Osteocyte (in vitro differentiated cells): Measurements from ENCODE around the gene ZNF827. TPM values are rescaled to one million over a fixed set of nuclear protein-coding genes. Genes with fewer than 3 reads are reported as not detected.

ENCODE experiments used
- DNase-seq: peaks from one replicate; pipeline ENCODE4 v3.0.0; 2021; ENCODE audit warnings: mixed read lengths; ENCODE audit not compliant: unreplicated experiment; ENCODE audit errors: extremely low spot score
- H3K27ac Mint-ChIP-seq: one replicate; pipeline ENCODE4 v1.8.0; 2021; ENCODE audit warnings: mild to moderate bottlenecking, mixed read lengths; ENCODE audit not compliant: unreplicated experiment
- H3K27me3 Mint-ChIP-seq: one replicate; pipeline ENCODE4 v1.8.0; 2021; ENCODE audit warnings: mixed read lengths; ENCODE audit not compliant: unreplicated experiment
- H3K36me3 Mint-ChIP-seq: one replicate; pipeline ENCODE4 v1.8.0; 2021; ENCODE audit warnings: mixed read lengths; ENCODE audit not compliant: unreplicated experiment
- H3K4me1 Mint-ChIP-seq: one replicate; pipeline ENCODE4 v1.8.0; 2021; ENCODE audit warnings: mixed read lengths; ENCODE audit not compliant: unreplicated experiment
- H3K4me3 Mint-ChIP-seq: one replicate; pipeline ENCODE4 v1.8.0; 2021; ENCODE audit warnings: mild to moderate bottlenecking, moderate library complexity, mixed read lengths; ENCODE audit not compliant: unreplicated experiment
- H3K9me3 Mint-ChIP-seq: one replicate; pipeline ENCODE4 v1.8.0; 2021; ENCODE audit warnings: mixed read lengths; ENCODE audit not compliant: unreplicated experiment
- CTCF ChIP-seq: fragments of 200-600 bp; sonication (generic); IDR thresholded peaks from 2 replicates; pipeline ENCODE4 v1.5.0; 2021; ENCODE audit warnings: antibody characterized with exemption, mild to moderate bottlenecking, moderate library complexity
- total RNA-seq: library from RNA; stranded (reverse); gene quantifications from 2 replicates; pipeline ENCODE4 v1.2.1, GENCODE V29; 2021

ZNF827 gene
- total RNA-seq, 1 donor from 2014 or later, result 22.5 TPM

DNA sequence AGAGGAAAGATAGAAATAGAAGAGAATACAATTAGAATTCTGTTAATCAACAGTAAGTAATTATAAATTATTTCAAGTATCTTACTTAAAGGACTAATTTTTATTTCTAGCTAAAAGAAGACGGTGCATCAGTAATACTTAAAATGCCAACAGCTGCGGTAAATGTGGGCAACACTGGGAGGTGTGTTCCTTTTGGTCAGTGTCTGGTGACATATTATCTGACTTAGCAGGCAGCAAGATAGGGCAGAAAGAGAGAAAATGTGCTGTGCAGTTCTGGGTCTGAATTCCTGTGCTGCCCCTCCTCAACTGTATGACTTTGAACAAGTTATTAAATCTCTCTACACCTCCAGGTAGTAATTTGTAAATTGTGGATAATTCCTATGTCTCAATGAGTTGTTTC lies 120.6 kb downstream of the ZNF827 start:
- H3K4me1 Mint-ChIP-seq, result peaks cover 2% of the 10 kb centered on the region
- H3K4me3 Mint-ChIP-seq, result no peak overlapping the region
- TF ChIP-seq CTCF, result no peak
- no peaks in the 10 kb centered on the region for H3K9me3 Mint-ChIP-seq
- DNase-seq, result no peak
- no peak overlapping the region for H3K27ac Mint-ChIP-seq
- peaks cover 20% of the 10 kb centered on the region for H3K36me3 Mint-ChIP-seq
- H3K27me3 Mint-ChIP-seq, result no peaks in the 10 kb centered on the region

- DNase-seq, result no peak
- H3K36me3 Mint-ChIP-seq, result peaks cover 26% of the 10 kb centered on the region
Measured at GRCh38 chr4:145816091-145816490, 122.5 kb downstream of the ZNF827 start.

DNA sequence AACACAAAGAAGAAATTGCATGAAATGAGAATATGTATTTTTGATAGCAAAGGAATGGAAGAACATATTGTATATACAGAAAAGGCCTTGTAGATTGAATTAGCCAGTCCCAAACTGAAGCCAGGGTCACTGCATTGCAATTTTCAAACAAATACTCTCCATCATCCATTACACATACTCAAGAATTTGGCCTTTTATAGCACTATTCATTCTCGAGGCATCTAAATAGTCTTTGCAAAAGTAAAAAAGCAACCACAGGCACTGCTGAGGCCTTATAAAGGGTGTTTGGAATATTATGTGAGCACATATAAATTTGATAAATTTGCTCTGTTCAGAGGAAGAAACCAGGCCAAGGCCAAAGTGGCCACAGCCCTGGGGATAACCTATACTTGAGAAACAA lies 123.0 kb downstream of the ZNF827 start:
- Mint-ChIP-seq H3K27me3 (no peaks in the 10 kb centered on the region), H3K27ac (no peak overlapping the region), H3K4me1 (peaks cover 2% of the 10 kb centered on the region), H3K9me3 (peaks cover under 1% of the 10 kb centered on the region), H3K4me3 (no peak overlapping the region), H3K36me3 (peaks cover 27% of the 10 kb centered on the region)
- DNase-seq, result no peak
- TF ChIP-seq CTCF, result no peak

More at GRCh38 chr4:145816091-145816490, 122.5 kb downstream of the ZNF827 start:
- Mint-ChIP-seq H3K4me3 (no peak overlapping the region), H3K9me3 (no peaks in the 10 kb centered on the region), H3K27ac (no peak overlapping the region), H3K4me1 (peaks cover 2% of the 10 kb centered on the region), H3K27me3 (no peaks in the 10 kb centered on the region)
- no peak for TF ChIP-seq CTCF

DNA sequence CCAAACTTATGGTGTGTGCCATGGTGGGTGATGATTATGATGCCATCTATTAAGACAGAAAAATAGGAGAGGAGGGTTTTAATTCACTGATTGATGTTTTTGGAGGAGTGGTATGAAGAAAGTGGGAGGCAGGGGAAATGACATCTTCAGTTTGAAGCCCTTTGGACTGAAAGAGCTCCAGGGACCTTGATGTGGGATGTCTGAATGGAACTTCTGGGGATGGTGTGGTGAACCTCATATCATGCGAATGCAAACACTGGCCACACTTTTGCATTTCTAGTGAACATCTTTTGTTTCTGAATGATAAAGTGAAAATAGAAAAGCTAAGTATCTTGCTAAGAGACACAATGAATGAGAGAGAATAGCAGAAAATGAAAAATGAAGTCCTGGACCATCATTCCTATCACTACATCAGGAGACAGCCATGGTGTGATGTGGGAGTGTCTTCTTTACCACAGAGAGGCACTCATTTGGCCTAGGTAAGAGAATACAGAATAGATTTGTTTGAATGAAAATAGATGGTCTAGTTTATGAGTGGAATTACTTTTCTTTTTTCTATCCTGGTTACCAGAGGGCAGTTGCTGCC lies 123.5 kb downstream of the ZNF827 start:
- peaks cover 31% of the 10 kb centered on the region for H3K36me3 Mint-ChIP-seq

GRCh38 chr4:145814246-145814645 lies 124.4 kb downstream of the ZNF827 start:
- no peak for TF ChIP-seq CTCF
- Mint-ChIP-seq H3K4me3 (no peak overlapping the region), H3K27ac (no peak overlapping the region), H3K36me3 (peaks cover 36% of the 10 kb centered on the region), H3K4me1 (no peaks in the 10 kb centered on the region), H3K27me3 (no peaks in the 10 kb centered on the region), H3K9me3 (peaks cover 10% of the 10 kb centered on the region)
- no peak for DNase-seq

More for the DNA sequence above, 123.5 kb downstream of the ZNF827 start:
- peaks cover 6% of the 10 kb centered on the region for H3K9me3 Mint-ChIP-seq
- DNase-seq, result no peak
- no peaks in the 10 kb centered on the region for H3K27me3 Mint-ChIP-seq
- H3K4me3 Mint-ChIP-seq, result no peak overlapping the region
- no peaks in the 10 kb centered on the region for H3K4me1 Mint-ChIP-seq
- TF ChIP-seq CTCF, result no peak
- no peak overlapping the region for H3K27ac Mint-ChIP-seq
